Hematopoietic multipotent progenitor cell treated with erythropoietin and hydrocortisone succinate and interleukin-3 and kit ligand, for 17 days (in vitro differentiated cells): ENCODE results near the gene USP49.
"Not testable (repeated sequence)": the region's sequence is repeated elsewhere in the genome, so short reads cannot be mapped to it uniquely, and the experiment has no call there.

Source experiments
- DNase-seq: peaks from one replicate; pipeline ENCODE4 v3.0.0-alpha.2; 2015; ENCODE audit warnings: low spot score

The USP49 gene

GRCh38 chr6:41779788-41780550, 115.2 kb downstream of the USP49 start, which contains the start of gene FRS3:
Gene FRS3, minus strand, starts transcription at chr6:41779900. Its CDS starts 2,913 bp downstream, at chr6:41776987.
- DNase-seq, result peak; percentile 96

- DNase-seq, result no peak
Measured at GRCh38 chr6:41779336-41779735, 115.8 kb downstream of the USP49 start.

GRCh38 chr6:41778895-41779294, 116.3 kb downstream of the USP49 start:
- DNase-seq, result no peak

GRCh38 chr6:41777551-41778285, 117.5 kb downstream of the USP49 start:
- DNase-seq, result no peak

- no peak for DNase-seq
Measured at GRCh38 chr6:41775293-41775882, 119.8 kb downstream of the USP49 start.

GRCh38 chr6:41774841-41775240, 120.3 kb downstream of the USP49 start:
- DNase-seq, result no peak

- DNase-seq, result no peak
Measured at GRCh38 chr6:41771058-41771983, 123.9 kb downstream of the USP49 start.

- no peak for DNase-seq
Measured at GRCh38 chr6:41770381-41771057, 124.7 kb downstream of the USP49 start.

GRCh38 chr6:41769376-41769775, 125.8 kb downstream of the USP49 start:
- no peak for DNase-seq

GRCh38 chr6:41768545-41769308, 126.4 kb downstream of the USP49 start:
- no peak for DNase-seq

GRCh38 chr6:41767112-41767833, 127.9 kb downstream of the USP49 start:
- DNase-seq, result peak; percentile 29

- DNase-seq, result not testable (repeated sequence)
Measured at GRCh38 chr6:41766043-41766664, 129.0 kb downstream of the USP49 start.

- DNase-seq, result no peak
Measured at GRCh38 chr6:41763470-41763869, 131.7 kb downstream of the USP49 start.

- no peak for DNase-seq
Measured at GRCh38 chr6:41759905-41760579, 135.1 kb downstream of the USP49 start.

- DNase-seq, result no peak
Measured at GRCh38 chr6:41759106-41759904, 135.9 kb downstream of the USP49 start.

- no peak for DNase-seq
Measured at GRCh38 chr6:41758641-41759035, 136.5 kb downstream of the USP49 start.

GRCh38 chr6:41757931-41758640, 137.1 kb downstream of the USP49 start:
- DNase-seq, result no peak
